HG03558 (cell line): ENCODE measurements around the gene PBRM1.
"Not testable (repeated sequence)": the region's sequence is repeated elsewhere in the genome, so short reads cannot be mapped to it uniquely, and the experiment has no call there.

Experiments
- ATAC-seq: cut with Tn5 transposase; IDR thresholded peaks from one replicate; pipeline ENCODE4 v1.9.1; 2021; ENCODE audit warnings: moderate number of reproducible peaks; ENCODE audit not compliant: unreplicated experiment; ENCODE audit errors: extremely low read depth

The PBRM1 gene

GRCh38 chr3:52705438-52705687 lies 19.6 kb upstream of the PBRM1 start:
- no peak for ATAC-seq

GRCh38 chr3:52704611-52705437 lies 19.1 kb upstream of the PBRM1 start:
- ATAC-seq = no peak

DNA sequence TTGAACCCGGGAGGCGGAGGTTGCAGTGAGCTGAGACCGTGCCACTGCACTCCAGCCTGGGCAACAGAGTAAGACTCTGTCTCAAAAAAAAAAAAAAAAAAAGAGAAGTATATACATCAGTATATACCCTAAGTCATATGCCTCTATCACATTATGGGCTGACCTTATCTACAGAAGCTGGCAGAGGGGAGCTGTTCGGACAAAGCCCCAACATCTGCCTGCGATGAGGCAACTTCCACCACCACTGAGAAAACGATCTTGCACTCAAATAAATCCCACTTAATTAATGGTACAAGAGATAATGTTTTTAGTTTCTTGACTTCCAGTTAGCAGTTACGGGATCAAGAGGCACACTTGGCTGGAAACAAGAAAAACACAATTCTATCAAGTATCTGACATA lies 17.6 kb upstream of the PBRM1 start:
- ATAC-seq = no peak

DNA sequence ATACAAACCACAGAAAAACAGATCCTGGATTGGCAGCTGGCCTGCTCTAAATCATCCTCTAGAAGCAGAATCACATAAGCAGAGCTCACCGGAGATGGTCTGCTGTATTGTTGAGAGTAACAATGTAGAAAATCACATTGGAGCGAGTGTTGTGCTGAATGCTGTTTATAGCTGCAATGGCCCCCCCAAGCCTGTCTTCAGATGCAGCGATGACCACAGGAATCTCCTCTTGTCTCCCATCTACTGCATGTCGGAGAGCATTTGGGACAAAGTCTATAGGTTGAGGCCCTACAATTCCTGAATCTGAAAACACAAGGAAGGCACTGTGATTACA lies 11.9 kb upstream of the PBRM1 start:
- ATAC-seq = no peak

DNA sequence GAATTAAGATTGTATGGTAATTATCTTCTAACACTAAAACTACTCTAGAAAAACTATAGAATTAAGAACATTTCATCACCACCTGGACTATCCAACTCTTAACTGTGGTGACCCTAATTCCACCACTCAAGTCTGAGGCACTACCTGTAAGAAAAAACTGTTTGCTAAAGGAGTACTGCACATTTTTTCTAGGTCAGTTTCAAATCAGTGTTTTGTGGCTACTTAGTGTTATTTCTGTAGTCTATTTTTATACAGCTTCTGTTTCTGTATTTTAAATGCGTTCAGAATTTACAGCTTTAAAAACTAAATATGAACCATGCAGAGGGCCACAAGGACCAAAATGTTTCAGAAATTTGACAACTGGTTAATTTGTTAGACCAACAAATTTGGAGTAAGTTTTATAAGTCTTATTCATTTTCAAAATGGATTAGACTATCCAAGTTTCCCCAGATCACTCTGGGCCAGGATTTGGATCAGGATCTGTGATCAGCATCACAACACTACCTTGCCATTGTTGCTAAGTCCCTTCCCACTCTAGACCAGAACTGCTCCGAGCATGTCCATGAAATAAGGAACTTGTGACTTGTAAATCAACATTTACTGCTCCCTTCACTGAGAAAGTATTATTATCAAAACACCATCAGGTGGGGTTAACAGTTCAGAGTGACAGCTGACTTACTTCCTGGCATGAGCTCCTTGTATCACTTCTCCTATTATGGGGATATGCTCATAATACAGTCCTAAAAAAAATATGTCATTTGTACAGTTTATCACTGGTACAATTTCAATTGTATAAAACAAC lies 11.3 kb upstream of the PBRM1 start:
- no peak for ATAC-seq

DNA sequence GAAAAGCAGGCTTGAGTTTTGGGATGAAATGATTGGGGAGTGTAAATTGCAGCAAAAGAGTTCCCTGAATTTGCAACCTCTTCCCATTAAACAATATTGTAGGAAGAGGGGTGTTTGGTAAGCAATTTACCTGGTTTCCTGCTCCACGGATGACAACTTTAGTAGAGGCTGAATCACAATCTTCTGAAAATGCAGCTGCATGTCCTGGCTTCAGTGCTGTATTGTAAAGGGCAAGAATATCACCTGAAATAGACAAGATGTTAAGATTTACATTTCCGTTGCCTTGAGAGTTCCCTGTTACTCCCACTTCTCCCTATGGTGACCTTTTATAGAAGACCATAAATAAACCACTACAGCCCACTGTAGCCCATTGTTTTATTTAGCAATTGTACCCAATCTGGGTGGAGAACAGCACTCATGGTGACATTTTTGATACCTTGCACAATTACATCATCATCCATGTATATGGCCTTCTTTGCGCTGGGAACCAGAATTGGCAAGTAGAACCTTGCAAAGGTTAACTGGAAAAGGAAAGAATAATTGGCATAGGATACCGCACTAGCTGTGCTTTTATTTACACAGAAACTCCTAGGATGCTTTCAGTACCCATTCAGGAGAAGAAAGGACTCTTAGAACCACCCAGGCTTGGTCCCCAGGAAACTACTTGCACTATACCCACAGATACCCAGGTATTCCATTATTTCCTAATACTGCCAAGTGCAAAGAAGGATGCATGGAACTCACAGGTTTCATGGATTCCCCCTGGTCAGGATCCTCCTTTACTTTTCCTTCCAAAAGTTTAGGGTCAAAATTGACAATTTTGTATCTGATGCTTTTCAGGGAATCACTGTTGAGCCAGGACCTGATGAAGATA lies 10.3 kb upstream of the PBRM1 start:
- no peak for ATAC-seq

DNA sequence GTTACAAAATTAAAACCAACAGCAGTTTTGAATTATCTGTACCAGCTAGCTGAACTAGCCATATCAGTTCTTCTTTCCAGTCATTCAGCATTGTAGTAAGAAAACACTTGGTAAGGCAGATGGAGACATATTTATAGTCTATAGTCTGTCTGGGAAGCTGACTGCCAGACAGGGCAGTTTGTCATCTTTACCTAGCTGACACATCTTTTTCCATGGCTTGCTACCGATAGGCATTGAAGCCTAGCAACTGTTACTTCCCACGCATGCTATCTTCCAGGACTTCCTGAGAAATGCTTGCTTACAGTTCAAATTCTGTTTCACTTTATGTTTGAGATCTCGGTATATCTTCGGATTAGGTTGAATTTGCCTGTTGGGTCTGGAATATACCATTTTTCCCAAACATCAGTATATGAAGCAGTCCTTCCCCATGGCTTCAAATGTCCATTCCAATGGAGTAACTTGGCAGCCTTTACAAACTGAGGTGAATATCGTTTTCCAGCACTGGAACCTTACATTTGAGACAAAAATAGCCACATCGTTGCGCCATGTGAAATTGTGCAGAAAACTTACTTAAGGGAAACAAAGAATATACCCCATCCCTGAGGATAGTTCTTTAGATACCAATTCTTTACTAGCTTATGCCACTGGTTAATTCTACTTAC lies 8.9 kb upstream of the PBRM1 start:
- ATAC-seq = no peak

GRCh38 chr3:52693071-52693470 lies 7.4 kb upstream of the PBRM1 start:
- no peak for ATAC-seq

DNA sequence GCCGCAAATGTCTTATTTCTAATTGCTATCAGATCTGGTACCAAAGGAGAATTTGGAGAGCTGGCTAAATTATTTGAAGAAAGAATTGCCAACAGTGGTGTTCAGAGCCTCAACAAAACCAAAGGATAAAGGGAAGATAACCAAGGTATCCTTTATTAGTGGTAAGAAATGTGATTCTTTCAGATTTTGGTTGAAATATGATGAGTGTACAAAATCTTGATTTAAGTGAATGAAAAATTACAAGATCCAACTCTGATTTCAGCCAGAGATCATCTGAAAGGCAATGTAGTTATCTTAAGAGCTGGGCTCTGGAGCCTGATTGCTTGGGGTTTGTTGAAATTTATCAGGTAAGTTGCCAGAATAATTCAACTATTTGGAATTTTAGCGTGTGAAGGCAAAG lies 4.8 kb upstream of the PBRM1 start:
- no peak for ATAC-seq

DNA sequence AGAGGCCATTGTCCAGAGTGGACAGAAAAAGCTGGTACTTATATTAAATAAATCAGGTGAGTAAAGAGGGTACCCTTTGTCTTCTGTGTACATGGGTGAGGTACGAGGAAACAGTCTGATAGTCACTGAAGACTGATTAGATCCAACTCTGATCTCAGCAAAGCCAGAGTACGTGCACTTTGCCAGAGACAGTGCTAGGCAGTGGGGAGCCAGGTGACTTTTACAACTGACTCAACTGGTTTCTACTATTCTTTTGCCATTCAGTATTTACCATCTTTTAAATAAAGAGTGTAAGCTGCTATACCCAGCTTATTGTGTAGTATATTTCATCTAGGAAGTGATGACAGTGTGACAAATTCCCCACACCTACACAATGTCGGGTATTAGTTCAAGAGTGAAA lies 3.4 kb upstream of the PBRM1 start:
- no peak for ATAC-seq

DNA sequence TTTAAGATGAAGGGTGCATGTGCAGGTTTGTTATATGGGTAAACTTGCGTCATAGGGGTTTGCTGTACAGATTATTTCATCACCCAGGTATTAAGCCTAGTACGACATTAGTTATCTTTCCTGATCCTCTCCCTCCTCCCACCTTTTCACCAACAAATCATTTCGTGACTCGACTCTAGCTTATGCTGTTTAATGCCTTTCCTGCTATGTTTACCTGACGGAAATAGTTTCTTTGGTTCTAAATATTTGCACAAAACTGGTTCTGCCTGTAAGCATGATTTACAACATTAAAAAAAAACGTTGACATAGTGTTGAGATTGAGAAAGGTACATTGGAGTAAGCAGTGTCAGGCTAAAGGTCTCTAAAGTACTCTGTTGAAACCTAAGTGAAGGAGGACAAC lies 2.6 kb upstream of the PBRM1 start:
- no peak for ATAC-seq

- ATAC-seq = peak; percentile 40
Observed at GRCh38 chr3:52685285-52685708, 416 bp downstream of the PBRM1 start.

DNA sequence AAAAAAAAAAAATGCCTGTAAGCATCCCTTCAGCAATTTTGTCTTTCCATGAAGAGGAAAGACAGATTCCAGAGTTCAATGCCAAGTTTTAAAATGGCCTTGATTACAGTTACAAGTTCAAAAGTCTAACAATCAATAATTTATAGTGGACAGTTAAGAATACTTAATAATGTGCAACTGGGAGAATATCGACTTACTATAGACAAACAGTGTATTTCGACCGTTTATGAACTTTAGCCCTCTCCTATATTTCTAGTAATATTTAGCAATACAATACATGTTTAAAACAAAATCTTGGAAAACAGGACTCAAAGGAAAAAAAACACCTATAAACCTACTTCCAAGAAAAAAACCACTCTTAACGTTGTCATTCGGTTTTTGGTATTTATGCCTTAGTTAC lies 1.5 kb downstream of the PBRM1 start:
- no peak for ATAC-seq

DNA sequence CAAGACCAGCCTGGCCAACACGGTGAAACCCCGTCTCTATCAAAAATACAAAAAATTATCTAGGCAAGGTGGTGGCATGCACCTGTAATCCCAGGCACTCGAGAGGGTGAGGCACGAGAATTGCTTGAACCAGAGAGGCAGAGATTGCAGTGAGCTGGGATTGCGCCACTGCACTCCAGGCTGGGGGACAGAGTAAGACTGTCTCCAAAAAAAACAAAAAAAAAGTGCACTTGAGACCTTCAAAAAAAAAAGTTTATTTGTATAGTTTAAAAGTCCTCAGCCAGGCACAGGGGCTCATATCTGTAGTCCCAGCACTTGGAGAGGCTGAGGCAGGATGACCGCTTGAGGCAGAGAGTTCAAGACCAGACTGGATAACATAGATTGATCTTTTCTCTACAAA lies 2.1 kb downstream of the PBRM1 start:
- ATAC-seq = no peak

DNA sequence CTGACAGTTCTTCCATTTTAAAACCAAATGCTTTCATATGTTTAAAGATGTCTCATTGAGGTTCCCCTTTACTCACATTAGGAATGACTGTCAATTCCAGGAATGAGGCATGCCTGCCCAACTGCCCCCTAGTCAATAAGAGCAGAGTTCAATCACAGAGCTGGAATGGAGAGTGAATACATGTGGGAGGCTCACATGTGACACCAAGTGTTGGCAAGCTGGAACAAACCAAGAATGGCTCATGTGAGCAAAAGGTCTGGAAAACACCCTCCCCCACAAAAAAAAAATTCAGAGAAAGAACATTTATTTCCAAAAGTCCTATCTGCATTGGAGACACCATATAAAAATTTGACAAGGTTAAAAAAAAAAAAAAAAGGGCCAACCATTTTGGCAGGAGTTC lies 3.7 kb downstream of the PBRM1 start:
- no peak for ATAC-seq

DNA sequence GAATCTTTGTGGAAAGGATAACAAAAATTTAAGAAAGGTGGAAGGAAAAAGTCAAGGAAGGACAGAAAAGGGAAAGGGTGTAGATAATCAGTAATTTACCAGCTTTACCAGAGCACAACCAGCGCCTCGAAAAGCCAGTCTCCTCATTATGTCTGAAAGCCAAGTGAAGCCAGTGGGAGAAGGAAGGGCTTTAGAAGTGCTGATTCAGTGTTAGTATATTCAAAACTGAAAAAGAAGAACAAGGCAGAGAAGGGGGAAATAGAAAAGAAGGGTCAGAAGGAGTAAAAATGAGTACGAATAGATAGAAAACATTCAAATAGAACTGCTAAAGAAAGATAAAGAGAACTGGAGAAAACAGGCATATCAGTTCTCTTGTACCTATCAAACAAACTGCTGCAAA lies 4.1 kb downstream of the PBRM1 start:
- no peak for ATAC-seq

DNA sequence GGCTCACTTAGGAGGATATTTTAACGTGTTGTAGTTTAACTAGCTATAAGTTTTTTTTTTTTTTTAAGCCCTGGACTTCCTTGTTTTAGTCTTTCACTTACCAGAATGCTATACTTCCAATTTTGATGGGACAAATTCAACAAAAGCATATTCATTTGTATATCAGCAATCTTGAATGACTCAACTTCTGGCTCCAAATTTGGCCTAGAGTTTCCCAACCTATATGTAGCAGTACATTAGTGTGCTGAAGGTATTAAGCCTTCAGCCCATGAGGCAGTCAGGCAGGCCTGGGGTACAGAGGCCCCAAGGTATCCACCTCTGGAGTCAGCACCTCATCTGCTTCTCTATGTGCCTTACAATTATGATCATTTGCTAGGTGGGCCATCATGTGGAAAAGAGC lies 5.9 kb downstream of the PBRM1 start:
- no peak for ATAC-seq

GRCh38 chr3:52679199-52679538 lies 6.5 kb downstream of the PBRM1 start:
- ATAC-seq = no peak

DNA sequence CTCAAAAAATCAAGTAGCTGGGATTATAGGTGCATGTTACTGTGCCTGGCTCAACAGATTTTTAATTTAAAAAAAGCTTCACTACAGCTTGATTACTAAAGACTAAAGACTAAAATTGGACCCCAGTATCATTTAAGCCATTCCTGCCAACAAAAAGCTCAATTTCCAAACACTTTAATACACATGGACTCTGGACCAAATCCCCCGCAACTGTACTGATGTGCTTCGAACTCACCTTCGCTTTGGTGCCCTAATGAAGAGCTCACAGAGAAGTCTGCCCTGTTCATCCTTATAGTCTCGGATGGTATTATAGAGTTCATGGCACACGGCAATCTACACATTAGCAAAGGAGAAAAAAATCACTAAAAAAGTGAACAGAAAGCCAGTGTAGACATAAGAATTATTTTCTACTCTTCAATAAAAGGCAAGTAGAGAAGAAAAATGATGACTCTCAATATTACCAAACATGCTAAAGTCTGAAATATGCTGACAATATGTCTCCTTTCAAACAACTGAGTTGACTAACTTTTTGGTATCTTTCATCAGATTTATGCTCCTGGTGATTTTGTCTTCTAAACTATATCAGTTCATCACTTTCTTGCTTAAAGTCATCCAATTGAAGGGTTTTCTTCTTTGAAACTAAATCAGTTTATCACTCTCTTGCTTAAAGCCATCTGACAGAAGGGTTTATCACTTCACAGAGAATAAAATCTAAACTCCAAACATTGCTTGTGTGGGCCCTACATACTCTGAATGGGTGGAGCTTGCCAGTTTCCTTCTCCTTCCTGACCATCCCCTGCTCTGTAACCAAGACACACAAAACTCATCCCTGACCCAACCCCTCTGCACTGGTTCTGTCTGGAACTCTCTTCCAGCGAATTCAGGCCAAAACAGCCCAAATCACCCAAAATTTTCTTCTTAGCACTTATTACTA lies 7.2 kb downstream of the PBRM1 start:
- no peak for ATAC-seq

DNA sequence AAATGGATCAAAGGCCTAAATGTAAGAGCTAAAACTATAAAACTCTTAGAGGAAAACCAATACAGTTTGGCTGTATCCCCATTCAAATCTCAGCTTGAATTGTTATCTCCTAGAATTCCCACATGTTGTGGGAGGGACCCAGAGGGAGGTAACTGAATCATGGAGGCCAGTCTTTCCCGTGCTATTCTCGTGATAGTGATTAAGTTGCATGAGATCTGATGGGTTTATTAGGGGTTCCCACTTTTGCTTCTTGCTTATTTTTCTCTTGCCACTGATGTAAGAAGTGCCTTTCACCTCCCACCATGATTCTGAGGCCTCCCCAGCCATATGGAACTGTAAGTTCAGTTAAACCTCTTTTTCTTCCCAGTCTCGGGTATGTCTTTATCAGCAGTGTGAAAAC lies 9.5 kb downstream of the PBRM1 start:
- not testable (repeated sequence) for ATAC-seq
